GM23338 (cell line): ENCODE data around the gene IRS1. TPM values are rescaled to one million over a fixed set of nuclear protein-coding genes. Genes with fewer than 3 reads are reported as not detected.

ENCODE experiments used
- ATAC-seq: fragments of 200-7000 bp; cut with Tn5 transposase; 3 replicates; pipeline ENCODE4 v1.9.1; 2020
- DNase-seq: peaks from one replicate; pipeline ENCODE4 v3.0.0-alpha.2; 2015; ENCODE audit warnings: low spot score
- H2AFZ ChIP-seq: fragments of 200-600 bp; sonication (generic); 2 replicates; pipeline ENCODE4 v1.8.0; 2016; ENCODE audit warnings: antibody characterized with exemption, mild to moderate bottlenecking, moderate library complexity
- H3F3A ChIP-seq: fragments of 200-600 bp; sonication (generic); replicated peaks from 2 replicates; pipeline ENCODE4 v1.8.0; 2017; ENCODE audit warnings: antibody characterized with exemption, mixed run types, low read depth
- H3K27ac ChIP-seq: fragments of 200-600 bp; sonication (generic); 2 replicates; pipeline ENCODE4 v1.6.1; 2016; ENCODE audit warnings: low read depth
- H3K27me3 ChIP-seq: fragments of 200-600 bp; sonication (generic); 2 replicates; pipeline ENCODE4 v1.8.0; 2016; ENCODE audit warnings: mild to moderate bottlenecking, mixed run types, moderate library complexity; ENCODE audit not compliant: insufficient read depth
- H3K36me3 ChIP-seq: fragments of 200-600 bp; sonication (generic); 2 replicates; pipeline ENCODE4 v1.8.0; 2016; ENCODE audit warnings: mild to moderate bottlenecking; ENCODE audit not compliant: insufficient read depth
- H3K4me1 ChIP-seq: fragments of 200-600 bp; sonication (generic); 2 replicates; pipeline ENCODE4 v1.8.0; 2016; ENCODE audit warnings: mild to moderate bottlenecking, moderate library complexity; ENCODE audit not compliant: insufficient read depth
- H3K4me2 ChIP-seq: fragments of 200-600 bp; sonication (generic); 2 replicates; pipeline ENCODE4 v1.7.1; 2017; ENCODE audit warnings: mixed run types
- H3K4me3 ChIP-seq: fragments of 200-600 bp; sonication (generic); 2 replicates; pipeline ENCODE4 v1.6.1; 2016; ENCODE audit warnings: mixed run types
- H3K79me2 ChIP-seq: fragments of 200-600 bp; sonication (generic); replicated peaks from 2 replicates; pipeline ENCODE4 v1.8.0; 2017; ENCODE audit warnings: mild to moderate bottlenecking; ENCODE audit not compliant: insufficient read depth
- H3K9me2 ChIP-seq: fragments of 200-600 bp; sonication (generic); 2 replicates; pipeline ENCODE4 v1.8.0; 2017; ENCODE audit not compliant: insufficient read depth
- H4K20me1 ChIP-seq: fragments of 200-600 bp; sonication (generic); replicated peaks from 2 replicates; pipeline ENCODE4 v1.8.0; 2017; ENCODE audit warnings: mild to moderate bottlenecking; ENCODE audit not compliant: insufficient read depth
- H3K27ac Mint-ChIP-seq: 2 replicates; pipeline ENCODE4 v1.8.0; 2020; ENCODE audit warnings: inconsistent platforms, mild to moderate bottlenecking, moderate library complexity, mixed read lengths
- H3K27me3 Mint-ChIP-seq: 3 replicates; pipeline ENCODE4 v1.8.0; 2022; ENCODE audit warnings: low read depth, mild to moderate bottlenecking, moderate library complexity, mixed read lengths, inconsistent platforms; ENCODE audit not compliant: insufficient read depth, poor library complexity
- H3K36me3 Mint-ChIP-seq: 3 replicates; pipeline ENCODE4 v1.8.0; 2021; ENCODE audit warnings: low read depth, mild to moderate bottlenecking, inconsistent platforms, moderate library complexity, mixed read lengths
- H3K4me1 Mint-ChIP-seq: 3 replicates; pipeline ENCODE4 v1.8.0; 2020; ENCODE audit warnings: mild to moderate bottlenecking, inconsistent platforms, mixed read lengths
- H3K4me3 Mint-ChIP-seq: 3 replicates; pipeline ENCODE4 v1.8.0; 2021; ENCODE audit warnings: moderate library complexity, mild to moderate bottlenecking, inconsistent platforms, mixed read lengths
- H3K9me3 Mint-ChIP-seq: 3 replicates; pipeline ENCODE4 v1.8.0; 2020; ENCODE audit warnings: moderate library complexity, mild to moderate bottlenecking, inconsistent platforms, mixed read lengths
- EZH2 ChIP-seq: fragments of 200-600 bp; sonication (generic); IDR thresholded peaks from one replicate; pipeline ENCODE4 v1.8.0; 2017; ENCODE audit warnings: antibody characterized with exemption, mild to moderate bottlenecking, low read depth; ENCODE audit not compliant: unreplicated experiment
- EZH2phosphoT487 ChIP-seq: fragments of 200-600 bp; sonication (generic); IDR thresholded peaks from one replicate; pipeline ENCODE4 v1.8.1; 2018; ENCODE audit warnings: antibody characterized with exemption; ENCODE audit not compliant: unreplicated experiment
- polyA plus RNA-seq: library from polyadenylated mRNA; unstranded; fragments of >200 nt; fragmentation: Nextera tagmentation; extraction: Ambion mirVana; gene quantifications from 2 replicates; pipeline ENCODE4 v1.2.1, GENCODE V29; 2016
- total RNA-seq: library from RNA; depleted of rRNA; stranded (reverse); fragments of >200 nt; shearing (Covaris generic); gene quantifications from 2 replicates; pipeline ENCODE4 v1.2.3, GENCODE V29; 2014; rRNA removed

The IRS1 gene
- total and polyA plus RNA-seq, 2 experiments from 2014 or later: 6.9 to 26.2 TPM

GRCh38 chr2:226683196-226683595 lies 116.4 kb downstream of the IRS1 start:
- Histone ChIP-seq H3K4me1 (no peaks in the 10 kb centered on the region), H3K79me2 (no peaks in the 10 kb centered on the region), H3K36me3 (no peaks in the 10 kb centered on the region), H2AFZ (no peak overlapping the region), H3K9me2 (no peaks in the 10 kb centered on the region), H3F3A (no peaks in the 10 kb centered on the region), H4K20me1 (no peaks in the 10 kb centered on the region), H3K27ac (no peak overlapping the region), H3K4me2 (no peak overlapping the region), H3K27me3 (no peaks in the 10 kb centered on the region), H3K4me3 (no peak overlapping the region)
- DNase-seq: no peak
- Mint-ChIP-seq H3K9me3 (peaks cover under 1% of the 10 kb centered on the region; the same call in 1 of the 3 replicates), H3K4me3 (no peak overlapping the region), H3K4me1 (peaks cover 5% of the 10 kb centered on the region), H3K27ac (no peak overlapping the region), H3K27me3 (no peaks in the 10 kb centered on the region), H3K36me3 (no peaks in the 10 kb centered on the region)
- no peak for TF ChIP-seq EZH2phosphoT487
- no peak for TF ChIP-seq EZH2
- no peak for ATAC-seq

Other genes with a start within 250 kb of the IRS1 start
- gene RHBDD1, start 36.2 kb upstream of the IRS1 start, total RNA-seq: 13.0 and 16.4 TPM in 2 replicates
- 6.3 and 7.3 TPM in 2 replicates for gene RHBDD1, start 36.2 kb upstream of the IRS1 start, polyA plus RNA-seq